SK-N-SH (cell line): Measurements from ENCODE around the gene DNAH6. TPM values are rescaled to one million over a fixed set of nuclear protein-coding genes. Genes with fewer than 3 reads are reported as not detected.

ENCODE experiments used
- CTCF ChIA-PET: fragments of 300-600, 350-600 bp; formaldehyde crosslinking; extraction: SDS; loops from one replicate; lab custom pipeline; 2021; lab: Yijun Ruan, JAX
- POLR2A ChIA-PET: fragments of 350-600 bp; sonication (Branson Sonifier 250); formaldehyde crosslinking; extraction: SDS; loops from one replicate; lab custom pipeline; 2020; ENCODE audit warnings: antibody characterized with exemption, inconsistent platforms; lab: Yijun Ruan, JAX
- DNase-seq: peaks from one replicate; pipeline ENCODE4 v3.0.0; 2012
- H2AFZ ChIP-seq: fragments of 200-600 bp; sonication (generic); 2 replicates; pipeline ENCODE4 v1.8.1; 2016; ENCODE audit warnings: antibody characterized with exemption, mild to moderate bottlenecking, low read depth
- H3F3A ChIP-seq: fragments of 200-600 bp; sonication (generic); replicated peaks from 2 replicates; pipeline ENCODE3; 2016; ENCODE audit warnings: antibody characterized with exemption, mild to moderate bottlenecking; ENCODE audit not compliant: insufficient read depth
- H3K27ac ChIP-seq, 2 experiments: fragments of 200-500 bp in 1 of 2; fragments of 200-600 bp in 1 of 2; sonication (Bioruptor generic) in 1 of 2; sonication (generic), shearing (Covaris generic) in 1 of 2; 2 replicates each; pipeline versions ENCODE4 v1.5.1 to v1.6.1; 2014 to 2016; ENCODE audit warnings: low read depth in 2 of 2, inconsistent platforms in 1 of 2, low read length in 1 of 2, mild to moderate bottlenecking in 1 of 2, mixed read lengths in 1 of 2
- H3K27me3 ChIP-seq: fragments of 200-600 bp; sonication (generic), shearing (Covaris generic); 2 replicates; pipeline ENCODE4 v1.6.1; 2016; ENCODE audit warnings: mixed run types; ENCODE audit not compliant: insufficient read depth
- H3K36me3 ChIP-seq, 2 experiments: fragments of 200-500 bp in 1 of 2; fragments of 200-600 bp in 1 of 2; sonication (Bioruptor generic) in 1 of 2; sonication (generic) in 1 of 2; replicated peaks in 1 of 2; 2 replicates each; pipeline versions ENCODE3 to v1.5.1; 2014 to 2016; ENCODE audit warnings: low read length in 1 of 2, mild to moderate bottlenecking in 1 of 2; ENCODE audit not compliant: insufficient read depth in 2 of 2, control insufficient read depth in 1 of 2
- H3K4me1 ChIP-seq, 2 experiments: fragments of 200-500 bp in 1 of 2; fragments of 200-600 bp in 1 of 2; sonication (Bioruptor generic) in 1 of 2; sonication (generic), shearing (Covaris generic) in 1 of 2; 2 replicates each; pipeline versions ENCODE4 v1.5.1 to v1.6.1; 2014 to 2016; ENCODE audit warnings: low read depth in 1 of 2, low read length in 1 of 2, mixed run types in 1 of 2; ENCODE audit not compliant: insufficient read depth in 2 of 2, control insufficient read depth in 1 of 2
- H3K4me2 ChIP-seq: fragments of 200-600 bp; sonication (generic), shearing (Covaris generic); 2 replicates; pipeline ENCODE4 v1.6.1; 2017; ENCODE audit warnings: mixed run types
- H3K4me3 ChIP-seq, 2 experiments: fragments of 200-500 bp in 1 of 2; fragments of 200-600 bp in 1 of 2; sonication (Bioruptor generic) in 1 of 2; sonication (generic), shearing (Covaris generic) in 1 of 2; 2 replicates each; pipeline versions ENCODE4 v1.5.1 to v1.8.1; 2014 to 2016; ENCODE audit warnings: low read depth in 2 of 2, inconsistent platforms in 1 of 2, low read length in 1 of 2, mild to moderate bottlenecking in 1 of 2, mixed read lengths in 1 of 2, moderate library complexity in 1 of 2
- H3K79me2 ChIP-seq: fragments of 200-600 bp; sonication (generic); 2 replicates; pipeline ENCODE4 v1.8.1; 2017; ENCODE audit warnings: mild to moderate bottlenecking; ENCODE audit not compliant: insufficient read depth
- H3K9ac ChIP-seq: fragments of 200-600 bp; sonication (generic); 2 replicates; pipeline ENCODE4 v1.6.1; 2017; ENCODE audit warnings: mixed run types
- H3K9me2 ChIP-seq: fragments of 200-600 bp; sonication (generic); 2 replicates; pipeline ENCODE4 v1.6.1; 2017; ENCODE audit warnings: mixed run types
- H3K9me3 ChIP-seq: fragments of 200-600 bp; sonication (generic); 2 replicates; pipeline ENCODE4 v1.6.1; 2017; ENCODE audit warnings: mixed run types, mild to moderate bottlenecking, moderate library complexity
- H4K20me1 ChIP-seq: fragments of 200-600 bp; sonication (generic); 2 replicates; pipeline ENCODE4 v1.6.1; 2017; ENCODE audit warnings: mild to moderate bottlenecking, mixed run types; ENCODE audit not compliant: insufficient read depth
- EZH2phosphoT487 ChIP-seq: fragments of 200-600 bp; sonication (generic); IDR thresholded peaks from 2 replicates; pipeline ENCODE4 v1.6.1; 2017; ENCODE audit warnings: low read depth, mixed run types, mild to moderate bottlenecking, antibody characterized with exemption, moderate library complexity, borderline replicate concordance
- FOXJ3 ChIP-seq: sonication (generic); formaldehyde crosslinking; IDR thresholded peaks from 2 replicates; pipeline ENCODE4 v1.5.1; 2020; ENCODE audit warnings: mild to moderate bottlenecking, missing genetic modification reagents
- FOXM1 ChIP-seq: IDR thresholded peaks from 2 replicates; pipeline ENCODE4 v1.4.0; 2012; ENCODE audit warnings: low read depth, mild to moderate bottlenecking
- JUND ChIP-seq: IDR thresholded peaks from 2 replicates; pipeline ENCODE4 v1.4.0; 2012
- NRF1 ChIP-seq: IDR thresholded peaks from 2 replicates; pipeline ENCODE4 v1.6.1; 2012; ENCODE audit warnings: low read depth, mild to moderate bottlenecking, low read length
- PBX3 ChIP-seq: IDR thresholded peaks from 2 replicates; pipeline ENCODE4; 2012
- RAD21 ChIP-seq: IDR thresholded peaks from 2 replicates; pipeline ENCODE4 v1.6.1; 2012; ENCODE audit warnings: mild to moderate bottlenecking, low read length
- RCOR1 ChIP-seq: fragments of 150-350 bp; IDR thresholded peaks from 2 replicates; pipeline ENCODE4 v1.6.1; 2017; ENCODE audit warnings: antibody characterized with exemption, low read length
- WGBS: methylation state at CpG from one replicate; pipeline ENCODE4 v1.1.6; 2017; ENCODE audit warnings: low lambda C conversion rate; 5-methylcytosine and 5-hydroxymethylcytosine counted together
- polyA plus RNA-seq, 3 experiments: library from polyadenylated mRNA; depleted of rRNA; stranded (reverse); fragments of >200 nt; gene quantifications; 2 replicates each; pipeline ENCODE4 v1.2.3, GENCODE V29; 2012

DNAH6 gene
- polyA plus RNA-seq, 1 of the 3 experiments (the other 2 are of a cell fraction): 0.03 TPM

- no peak for TF ChIP-seq RCOR1
- Histone ChIP-seq H3K4me1 (no peaks in the 10 kb centered on the region), H3K79me2 (no peaks in the 10 kb centered on the region), H3K9ac (no peak overlapping the region), H3K27me3 (no peaks in the 10 kb centered on the region), H3K4me2 (no peak overlapping the region), H4K20me1 (no peaks in the 10 kb centered on the region), H3K27ac (no peak overlapping the region), H3K4me3 (no peak overlapping the region), H3K9me2 (no peaks in the 10 kb centered on the region), H3F3A (no peaks in the 10 kb centered on the region), H3K9me3 (no peaks in the 10 kb centered on the region), H2AFZ (no peak overlapping the region), H3K36me3 (no peaks in the 10 kb centered on the region)
- DNase-seq: no peak
- ChIA-PET CTCF (interaction anchor here (0.9 kb wide), 1 partner anchor 186 kb away, joined by 3 read pairs; no protein-coding TSS in a partner anchor), POLR2A (no interaction called here)
- 24% methylated on average over 5 of the region's 5 CpGs for WGBS
Measured at GRCh38 chr2:84669122-84669521, 152.8 kb downstream of the DNAH6 start.

GRCh38 chr2:84674099-84674498, 157.8 kb downstream of the DNAH6 start:
- Histone ChIP-seq H3K9me3 (no peaks in the 10 kb centered on the region), H2AFZ (no peak overlapping the region)
- CTCF ChIA-PET: no interaction called here

GRCh38 chr2:84674586-84674985, 158.3 kb downstream of the DNAH6 start:
- no peak overlapping the region for H3K9ac ChIP-seq
- no peak overlapping the region for H3K27ac ChIP-seq
- no peaks in the 10 kb centered on the region for H3K79me2 ChIP-seq
- ChIA-PET CTCF (no interaction called here), POLR2A (no interaction called here)
- H2AFZ ChIP-seq: no peak overlapping the region
- H3K9me2 ChIP-seq: no peaks in the 10 kb centered on the region
- H3K4me2 ChIP-seq: no peak overlapping the region
- H3F3A ChIP-seq: no peaks in the 10 kb centered on the region
- H3K4me1 ChIP-seq: no peaks in the 10 kb centered on the region
- DNase-seq: no peak
- H3K9me3 ChIP-seq: no peaks in the 10 kb centered on the region
- TF ChIP-seq FOXJ3 (CRISPR knock-in tag): no peak
- H3K4me3 ChIP-seq: no peak overlapping the region
- 3% methylated on average over 5 of the region's 5 CpGs for WGBS
- no peaks in the 10 kb centered on the region for H4K20me1 ChIP-seq
- H3K36me3 ChIP-seq: no peaks in the 10 kb centered on the region
- no peaks in the 10 kb centered on the region for H3K27me3 ChIP-seq

More at GRCh38 chr2:84674099-84674498, 157.8 kb downstream of the DNAH6 start:
- Histone ChIP-seq H3K9me2 (no peaks in the 10 kb centered on the region), H3K4me1 (no peaks in the 10 kb centered on the region), H3K4me3 (no peak overlapping the region), H3F3A (no peaks in the 10 kb centered on the region), H3K27ac (no peak overlapping the region), H3K4me2 (no peak overlapping the region), H3K79me2 (no peaks in the 10 kb centered on the region), H4K20me1 (no peaks in the 10 kb centered on the region), H3K36me3 (no peaks in the 10 kb centered on the region), H3K27me3 (no peaks in the 10 kb centered on the region), H3K9ac (no peak overlapping the region)
- TF ChIP-seq FOXM1 (no peak), EZH2phosphoT487 (no peak), PBX3 (no peak), RAD21 (no peak), NRF1 (no peak), JUND (no peak), FOXJ3 (CRISPR knock-in tag) (no peak)
- POLR2A ChIA-PET: no interaction called here
- no peak for DNase-seq
